OCI-LY7 (cell line): ENCODE results near the gene DDX42. TPM values are rescaled to one million over a fixed set of nuclear protein-coding genes. Genes with fewer than 3 reads are reported as not detected.

ENCODE experiments used
- BruUV-seq: library from RNA; stranded (reverse); fragments of 400-500 nt; replicated peaks from 2 replicates; lab custom pipeline; 2021; lab: Mats Ljungman, UMichigan
- CTCF ChIA-PET: fragments of 300-600 bp; sonication (Branson Sonifier 250); formaldehyde crosslinking; loops from one replicate; lab custom pipeline; 2022; ENCODE audit warnings: antibody characterized with exemption; ENCODE audit not compliant: unreplicated experiment; lab: Charles Lee
- POLR2A ChIA-PET: fragments of 300-600 bp; sonication (Branson Sonifier 250); formaldehyde crosslinking; loops from one replicate; lab custom pipeline; 2022; ENCODE audit warnings: antibody characterized with exemption; lab: Charles Lee
- DNase-seq: peaks from one replicate; pipeline ENCODE4 v3.0.0-alpha.2; 2015; ENCODE audit warnings: low spot score
- H2AFZ ChIP-seq: fragments of 200-600 bp; sonication (generic), shearing (Covaris generic); 2 replicates; pipeline ENCODE4 v1.6.1; 2014; ENCODE audit warnings: mild to moderate bottlenecking, antibody characterized with exemption, low read length, moderate library complexity
- H3K27ac ChIP-seq: fragments of 200-600 bp; sonication (generic); 2 replicates; pipeline ENCODE4 v1.5.1; 2014; ENCODE audit warnings: mixed run types, low read depth, mild to moderate bottlenecking, moderate library complexity, low read length, inconsistent platforms; ENCODE audit not compliant: poor library complexity, severe bottlenecking
- H3K36me3 ChIP-seq: fragments of 200-600 bp; sonication (generic); 2 replicates; pipeline ENCODE4 v1.6.1; 2014; ENCODE audit warnings: mild to moderate bottlenecking, antibody characterized with exemption, low read length, moderate library complexity, mixed read lengths; ENCODE audit not compliant: insufficient read depth
- H3K4me1 ChIP-seq: fragments of 200-600 bp; sonication (generic); 2 replicates; pipeline ENCODE4 v1.5.1; 2014; ENCODE audit warnings: mild to moderate bottlenecking, low read length; ENCODE audit not compliant: insufficient read depth, poor library complexity, severe bottlenecking
- H3K4me2 ChIP-seq: fragments of 200-600 bp; sonication (generic); 2 replicates; pipeline ENCODE4 v1.6.1; 2014; ENCODE audit warnings: mild to moderate bottlenecking, low read length
- H3K4me3 ChIP-seq: fragments of 200-600 bp; sonication (generic); 2 replicates; pipeline ENCODE4 v1.5.1; 2014; ENCODE audit warnings: mild to moderate bottlenecking, low read depth, low read length; ENCODE audit not compliant: poor library complexity, severe bottlenecking
- H3K79me2 ChIP-seq: fragments of 200-600 bp; sonication (generic); 2 replicates; pipeline ENCODE4 v1.6.1; 2016; ENCODE audit warnings: low read depth, mild to moderate bottlenecking, low read length, moderate library complexity, mixed read lengths; ENCODE audit not compliant: insufficient read depth
- H3K9me2 ChIP-seq: fragments of 200-600 bp; sonication (generic); 2 replicates; pipeline ENCODE4 v1.6.1; 2016; ENCODE audit warnings: mild to moderate bottlenecking, low read length, mixed read lengths; ENCODE audit not compliant: insufficient read depth
- H3K9me3 ChIP-seq: fragments of 200-600 bp; sonication (generic); 2 replicates; pipeline ENCODE4 v1.6.1; 2014; ENCODE audit warnings: mild to moderate bottlenecking, mixed run types, low read length, mixed read lengths
- H4K20me1 ChIP-seq: fragments of 200-600 bp; sonication (generic); 2 replicates; pipeline ENCODE4 v1.6.1; 2014; ENCODE audit warnings: mild to moderate bottlenecking, antibody characterized with exemption, low read length, moderate library complexity, mixed read lengths; ENCODE audit not compliant: insufficient read depth
- CTCF ChIP-seq: fragments of 200-600 bp; sonication (generic); conservative IDR thresholded peaks from 2 replicates; pipeline ENCODE4 v1.5.1; 2014; ENCODE audit warnings: mild to moderate bottlenecking, antibody characterized with exemption, low read length, moderate library complexity, mixed read lengths
- EZH2phosphoT487 ChIP-seq: fragments of 200-600 bp; sonication (generic); IDR thresholded peaks from 2 replicates; pipeline ENCODE4 v1.6.1; 2018; ENCODE audit warnings: low read depth, borderline replicate concordance, mild to moderate bottlenecking, mixed run types, antibody characterized with exemption, low read length, moderate library complexity, mixed read lengths
- intact Hi-C: fragments of 100-400 bp; cut with micrococcal nuclease; formaldehyde crosslinking; loops from one replicate; pipeline ENCODE4 v1.10.0; 2022; ENCODE audit not compliant: unreplicated experiment
- total RNA-seq, 2 experiments: library from RNA; depleted of rRNA in 1 of 2; stranded (reverse); fragments of >200 nt in 1 of 2; shearing (Covaris generic) in 1 of 2; gene quantifications; 2 replicates each; pipeline ENCODE4 v1.2.3, GENCODE V29; 2014 to 2022

DDX42 gene
- total RNA-seq, 2 experiments from 2014 or later: 85.1 to 145 TPM

GRCh38 chr17:63827801-63828221, 53.8 kb downstream of the DDX42 start:
- peaks cover 23% of the 10 kb centered on the region for H3K4me1 ChIP-seq
- POLR2A ChIA-PET: interaction anchor here (0.6 to 2.7 kb wide), 6 partner anchors 12 to 1096 kb away, joined by 3 to 20 read pairs (median 4); partner anchors contain the start of gene SMARCD2
- H3K9me3 ChIP-seq: no peaks in the 10 kb centered on the region
- peaks cover 81% of the 10 kb centered on the region for H3K36me3 ChIP-seq
- DNase-seq: peak; percentile 38
- H3K27ac ChIP-seq: peak overlapping the region; percentile 67
- peak overlapping the region; percentile 91 for H3K4me2 ChIP-seq
- H3K79me2 ChIP-seq: peaks cover 31% of the 10 kb centered on the region
- H3K4me3 ChIP-seq: peak overlapping the region; percentile 78
- TF ChIP-seq EZH2phosphoT487 (no peak), CTCF (peak; percentile 11; the same call in 1 of the 2 replicates)
- CTCF ChIA-PET: interaction anchor here (0.8 kb wide), 1 partner anchor 11 kb away, joined by 3 read pairs; no protein-coding TSS in a partner anchor
- peak overlapping the region; percentile 76; the same call in 1 of the 2 replicates for H2AFZ ChIP-seq
- intact Hi-C loops: loop anchor here (1.0 to 5.0 kb wide), 4 partner anchors 15 to 133 kb away; partner anchors contain the start of genes CCDC47 and STRADA
- H4K20me1 ChIP-seq: no peaks in the 10 kb centered on the region
- no peaks in the 10 kb centered on the region for H3K9me2 ChIP-seq
- no TSS peak for BruUV-seq

- Histone ChIP-seq H3K4me3 (peak overlapping the region; percentile 78), H3K36me3 (peaks cover 82% of the 10 kb centered on the region), H3K9me3 (no peaks in the 10 kb centered on the region), H3K4me2 (peak overlapping the region; percentile 91), H2AFZ (no peak overlapping the region), H3K79me2 (peaks cover 31% of the 10 kb centered on the region), H4K20me1 (no peaks in the 10 kb centered on the region), H3K9me2 (no peaks in the 10 kb centered on the region), H3K27ac (no peak overlapping the region), H3K4me1 (peaks cover 23% of the 10 kb centered on the region)
- intact Hi-C loops: loop anchor here (5.0 kb wide), 1 partner anchor 87 kb away; the partner anchor contains the start of gene STRADA
- DNase-seq: no peak
- CTCF ChIA-PET: no interaction called here
- no TSS peak for BruUV-seq
- TF ChIP-seq CTCF (no peak), EZH2phosphoT487 (no peak)
- POLR2A ChIA-PET: interaction anchor here (0.9 to 2.7 kb wide), 4 partner anchors 11 to 130 kb away, joined by 3 to 20 read pairs (median 6); partner anchors contain the start of gene SMARCD2
Measured at GRCh38 chr17:63828936-63829335, 55.0 kb downstream of the DDX42 start.

GRCh38 chr17:63830278-63830677, 56.3 kb downstream of the DDX42 start:
- CTCF ChIA-PET: no interaction called here
- peaks cover 31% of the 10 kb centered on the region for H3K79me2 ChIP-seq
- no peaks in the 10 kb centered on the region for H4K20me1 ChIP-seq
- H3K9me2 ChIP-seq: no peaks in the 10 kb centered on the region
- no peak overlapping the region for H3K4me2 ChIP-seq
- TF ChIP-seq CTCF (no peak), EZH2phosphoT487 (no peak)
- no TSS peak for BruUV-seq
- intact Hi-C loops: no loop called here
- peaks cover 82% of the 10 kb centered on the region for H3K36me3 ChIP-seq
- DNase-seq: no peak
- no peak overlapping the region for H3K27ac ChIP-seq
- H3K4me1 ChIP-seq: peaks cover 30% of the 10 kb centered on the region
- H2AFZ ChIP-seq: no peak overlapping the region
- no peaks in the 10 kb centered on the region for H3K9me3 ChIP-seq
- no peak overlapping the region for H3K4me3 ChIP-seq
- POLR2A ChIA-PET: no interaction called here
